ENCODE measurements around the gene SLC8B1. TPM values are rescaled to one million over a fixed set of nuclear protein-coding genes. Genes with fewer than 3 reads are reported as not detected.
A peak's percentile ranks its signal among the peaks of the same experiment; 100 is the strongest.

Gene SLC8B1
- total RNA-seq, 3 donors from 2014 or later, result 40.8 to 65.3 (median 47.2) TPM

- ATAC-seq (peak; percentile 64), DNase-seq (peak; percentile 48 to 67 (median 53))
- Histone ChIP-seq H3K36me3 (ENCODE audit: low read depth) (no peaks in the 10 kb centered on the region), H3K9me3 (no peaks in the 10 kb centered on the region), H3K4me1 (ENCODE audit: low read depth) (peaks cover 9% of the 10 kb centered on the region), H3K4me3 (no peak overlapping the region)
- no peak for TF ChIP-seq CTCF (IDR thresholded peaks at IDR 0.05)
- intact Hi-C loops (cut with DNase I, micrococcal nuclease), result no loop called here
Observed at GRCh38 chr12:113299619-113300237, 35.2 kb downstream of the SLC8B1 start.

GRCh38 chr12:113298861-113299545 is 35.9 kb downstream of the SLC8B1 start:
- H3K36me3 ChIP-seq (ENCODE audit: low read depth), result no peaks in the 10 kb centered on the region
- no peak for TF ChIP-seq CTCF (IDR thresholded peaks at IDR 0.05)
- H3K9me3 ChIP-seq, result no peaks in the 10 kb centered on the region
- peak; percentile 3 for ATAC-seq
- H3K4me1 ChIP-seq (ENCODE audit: low read depth), result peaks cover 9% of the 10 kb centered on the region
- intact Hi-C loops (cut with DNase I, micrococcal nuclease), result no loop called here
- peak in 2 of 3 donors; percentile 49 to 60 for DNase-seq
- H3K4me3 ChIP-seq, result no peak overlapping the region

DNA sequence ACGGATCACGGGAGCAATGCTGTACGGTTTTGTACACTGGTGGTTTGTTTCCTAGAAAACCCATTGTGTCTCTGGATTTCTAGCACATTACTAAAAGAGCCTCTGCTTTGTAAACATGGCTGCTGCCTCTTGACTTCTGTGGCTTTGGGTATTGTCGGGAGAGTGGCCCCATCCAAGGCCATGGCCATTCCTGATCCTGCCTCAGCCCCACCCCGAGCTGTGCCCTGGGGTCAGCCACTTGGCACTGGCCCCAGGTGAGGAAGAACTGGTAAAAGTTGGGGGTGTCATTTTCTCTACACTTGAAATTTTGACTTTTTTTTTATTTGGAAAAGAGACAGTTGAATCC is 36.5 kb downstream of the SLC8B1 start:
- DNase-seq, result peak in 1 of 3 donors; percentile 27
- H3K36me3 ChIP-seq (ENCODE audit: low read depth), result no peaks in the 10 kb centered on the region
- peaks cover 9% of the 10 kb centered on the region for H3K4me1 ChIP-seq (ENCODE audit: low read depth)
- H3K4me3 ChIP-seq, result no peak overlapping the region
- no peaks in the 10 kb centered on the region for H3K9me3 ChIP-seq
- no peak for TF ChIP-seq CTCF (IDR thresholded peaks at IDR 0.05)
- intact Hi-C loops (cut with DNase I, micrococcal nuclease), result no loop called here
- ATAC-seq, result no peak

DNA sequence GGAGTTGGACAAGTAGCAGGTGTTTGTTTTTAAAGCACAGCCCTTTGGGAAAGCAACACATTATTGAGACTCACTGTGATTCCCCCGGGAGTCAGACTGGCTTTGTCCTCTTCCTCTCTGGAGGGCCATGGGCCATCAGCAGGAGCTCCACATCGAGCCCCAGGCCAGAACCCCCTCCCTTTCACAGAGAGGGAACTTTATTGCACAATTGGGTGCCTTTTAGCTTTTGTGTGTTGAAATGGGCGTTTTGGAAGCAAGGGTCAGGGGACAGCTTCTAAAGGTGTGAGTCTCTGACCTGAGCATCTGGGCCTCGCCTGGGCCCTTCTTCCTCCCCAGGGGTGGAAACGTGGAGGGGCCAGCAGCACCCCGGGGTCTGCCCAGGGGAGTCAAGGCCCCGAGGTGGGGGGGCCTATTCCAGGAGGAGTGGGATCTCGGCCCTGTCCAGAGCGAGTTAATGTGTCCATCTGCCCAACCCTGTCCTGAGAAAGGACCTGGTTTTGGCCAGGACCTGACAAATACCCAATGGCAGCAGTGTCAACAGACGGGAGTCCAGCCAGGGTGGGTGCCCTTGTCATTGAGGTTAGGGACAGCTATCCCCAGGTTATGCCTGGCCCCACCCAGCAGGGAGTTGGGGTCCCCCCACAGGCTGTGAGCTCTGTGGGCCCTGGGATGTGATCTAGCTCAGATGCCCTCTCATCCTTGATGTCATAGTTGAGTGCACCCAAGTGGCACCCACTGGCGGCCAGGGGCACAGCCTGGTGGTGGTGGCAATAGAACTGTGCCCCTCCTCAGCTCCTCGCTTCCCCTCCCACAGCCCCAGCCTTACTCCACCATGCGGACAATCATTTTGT is 37.1 kb downstream of the SLC8B1 start:
- H3K36me3 ChIP-seq (ENCODE audit: low read depth), result peaks cover 5% of the 10 kb centered on the region

DNA sequence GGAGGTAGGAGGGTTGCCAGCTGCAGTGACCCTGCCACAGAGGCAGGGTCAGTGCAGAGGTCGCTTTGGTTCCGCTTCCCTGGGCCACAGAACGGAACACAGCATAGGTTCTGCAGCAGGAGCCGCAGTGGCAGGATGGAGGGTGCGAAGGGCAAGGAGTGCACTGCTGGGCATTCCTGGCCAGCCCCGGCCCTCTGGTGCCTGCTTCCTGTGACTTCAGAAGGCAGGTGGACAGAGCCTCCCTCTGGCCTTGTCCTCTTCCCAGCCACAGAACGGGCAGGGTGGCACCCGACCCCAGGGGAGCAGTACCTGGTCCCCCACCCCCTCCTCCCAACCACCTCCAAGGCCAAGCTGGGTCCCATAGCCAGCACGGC is 37.7 kb downstream of the SLC8B1 start:
- peak; percentile 3 for ATAC-seq
- Histone ChIP-seq H3K4me3 (no peak overlapping the region), H3K4me1 (ENCODE audit: low read depth) (peaks cover 9% of the 10 kb centered on the region), H3K9me3 (no peaks in the 10 kb centered on the region), H3K36me3 (ENCODE audit: low read depth) (peaks cover 9% of the 10 kb centered on the region)
- TF ChIP-seq CTCF (IDR thresholded peaks at IDR 0.05), result no peak
- intact Hi-C loops (cut with DNase I, micrococcal nuclease), result no loop called here
- no peak for DNase-seq

More for the DNA sequence above, 37.1 kb downstream of the SLC8B1 start:
- ATAC-seq (no peak), DNase-seq (peak in 1 of 3 donors; percentile 39)
- intact Hi-C loops (cut with DNase I, micrococcal nuclease), result no loop called here
- no peaks in the 10 kb centered on the region for H3K9me3 ChIP-seq
- no peak overlapping the region for H3K4me3 ChIP-seq
- no peak for TF ChIP-seq CTCF (IDR thresholded peaks at IDR 0.05)
- peaks cover 9% of the 10 kb centered on the region for H3K4me1 ChIP-seq (ENCODE audit: low read depth)
